ENCODE results near the gene TMEM126A. TPM values are rescaled to one million over a fixed set of nuclear protein-coding genes. Genes with fewer than 3 reads are reported as not detected.

Gene TMEM126A
- total and polyA plus RNA-seq, 2 of the 13 experiments (the other 11 are each of a cell fraction or from before 2014, with no cell fraction given): 59.5 to 66.9 TPM

- TF ChIP-seq ZBTB49 (CRISPR knock-in tag; IDR thresholded peaks at IDR 0.05; ENCODE audit: borderline replicate concordance): no peak
- no peak for TF ChIP-seq HINFP (CRISPR knock-in tag; IDR thresholded peaks at IDR 0.05; ENCODE audit: low read depth)
- TF ChIP-seq TOPORS (CRISPR knock-in tag; IDR thresholded peaks at IDR 0.05): peak; percentile 62; the same call in 1 of the 2 replicates
- TF ChIP-seq CENPX (CRISPR knock-in tag; IDR thresholded peaks at IDR 0.05): no peak
- TF ChIP-seq ZNF713 (CRISPR knock-in tag; IDR thresholded peaks at IDR 0.05): peak; percentile 82; the same call in 1 of the 2 replicates
- peak; percentile 73; the same call in 1 of the 2 replicates for TF ChIP-seq ZNF792 (CRISPR knock-in tag; IDR thresholded peaks at IDR 0.05)
- 0 out of 2 replicates have a peak, but pooled peaks have one; percentile 24 for TF ChIP-seq POLR2AphosphoS2 (IDR thresholded peaks at IDR 0.05; ENCODE audit: low read depth, low read length)
- no peak for TF ChIP-seq ZNF850 (CRISPR knock-in tag; conservative IDR thresholded peaks at IDR 0.05)
- TF ChIP-seq NFAT5 (CRISPR knock-in tag; IDR thresholded peaks at IDR 0.05): no peak
- no peak for TF ChIP-seq ZFP41 (CRISPR knock-in tag; IDR thresholded peaks at IDR 0.05; ENCODE audit: borderline replicate concordance)
- peak; percentile 54 for TF ChIP-seq TEAD3 (CRISPR knock-in tag; optimal IDR thresholded peaks at IDR 0.05; ENCODE audit: borderline replicate concordance)
- TF ChIP-seq ZNF687 (CRISPR knock-in tag; IDR thresholded peaks at IDR 0.05): peak; percentile 92
- peak; percentile 75 for TF ChIP-seq TFDP2 (CRISPR knock-in tag; IDR thresholded peaks at IDR 0.05)
- TF ChIP-seq GPN1 (CRISPR knock-in tag; IDR thresholded peaks at IDR 0.05; ENCODE audit: borderline replicate concordance): no peak
These were observed at the start of gene TMEM126A (continued) for GRCh38 chr11:85647604-85648299.

Measured in HepG2 (cell line).